ENCODE measurements around the gene NTN3. TPM values are rescaled to one million over a fixed set of nuclear protein-coding genes. Genes with fewer than 3 reads are reported as not detected.
"Not testable (repeated sequence)": the region's sequence is repeated elsewhere in the genome, so short reads cannot be mapped to it uniquely, and the experiment has no call there.

NTN3 gene
- total and polyA plus RNA-seq, 12 donors = 0.16 to 1.5 (median 0.32) TPM; not detected in 3

- Histone ChIP-seq H3K4me1 (replicated peaks in 1 of 2) (peaks cover 0 to 10% of the 10 kb centered on the region in 2 donors), H3K27ac (no peak overlapping the region), H3K4me3 (no peak overlapping the region), H3K27me3 (no peaks in the 10 kb centered on the region), H3K36me3 (replicated peaks in 1 of 2) (peaks cover 0 to 24% of the 10 kb centered on the region in 2 donors), H3K9me3 (replicated peaks in 1 of 3) (no peaks in the 10 kb centered on the region)
- DNase-seq = no peak
- TF ChIP-seq POLR2A (IDR thresholded peaks at IDR 0.05) (no peak), CTCF (IDR thresholded peaks at IDR 0.05) (no peak)
- WGBS, 4 donors = 94 to 97% (median 96%) methylated on average over 11 to 15 of the region's 15 CpGs
- intact Hi-C loops (cut with DNase I) = no loop called here
Measured at GRCh38 chr16:2432801-2433505, 38.1 kb upstream of the NTN3 start.

DNA sequence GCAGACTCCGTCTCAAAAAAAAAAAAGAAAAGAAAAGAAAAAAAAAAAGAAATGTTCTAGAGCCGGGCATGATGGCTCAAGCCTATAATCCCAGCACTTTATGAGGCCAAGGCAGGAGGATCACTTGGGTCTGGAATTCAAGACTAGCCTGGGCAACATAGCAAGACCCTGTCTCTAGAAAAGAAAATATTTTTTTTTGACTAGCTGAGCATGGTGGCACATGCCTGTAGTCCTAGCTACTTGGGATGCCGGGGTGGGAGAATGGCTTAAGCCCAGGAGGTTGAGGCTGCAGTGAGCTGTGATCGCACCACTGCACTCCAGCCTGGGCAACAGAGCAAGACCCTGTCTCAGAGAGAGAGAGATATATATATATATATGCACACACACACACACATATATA, 35.9 kb upstream of the NTN3 start:
- H3K27me3 ChIP-seq; DNase-seq; H3K9me3 ChIP-seq (replicated peaks in 1 of 3); H3K27ac ChIP-seq; H3K4me3 ChIP-seq; H3K4me1 ChIP-seq (replicated peaks in 1 of 2); intact Hi-C loops (cut with DNase I): not testable (repeated sequence)
- 92 to 98% (median 95%) methylated on average over 3 to 4 of the region's 4 CpGs for WGBS, 4 donors
- peaks cover 0 to 26% of the 10 kb centered on the region in 2 donors for H3K36me3 ChIP-seq (replicated peaks in 1 of 2)

DNA sequence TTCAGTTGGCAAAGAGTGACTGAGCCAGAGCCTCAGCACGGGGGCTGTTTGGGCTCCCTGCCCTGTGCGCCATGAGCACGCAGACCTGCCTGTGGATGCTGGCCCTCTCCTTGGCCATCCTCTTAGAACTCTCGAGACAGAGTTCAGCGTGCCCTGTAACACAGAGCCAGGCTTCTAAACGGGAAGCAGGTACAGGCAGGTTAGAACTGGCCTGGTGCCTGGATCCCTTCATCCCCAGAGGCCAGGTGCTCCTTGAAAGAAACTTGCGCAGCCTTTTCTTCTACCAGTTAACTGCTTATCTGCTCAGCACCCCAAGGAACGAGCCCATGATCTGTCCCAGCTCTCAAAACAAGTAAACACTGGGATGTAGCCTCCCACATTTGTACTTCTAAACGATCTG, 35.0 kb upstream of the NTN3 start:
- Histone ChIP-seq H3K27me3 (no peaks in the 10 kb centered on the region), H3K36me3 (replicated peaks in 1 of 2) (peaks cover 0 to 26% of the 10 kb centered on the region in 2 donors), H3K4me1 (replicated peaks in 1 of 2) (no peaks in the 10 kb centered on the region), H3K9me3 (replicated peaks in 1 of 3) (no peaks in the 10 kb centered on the region), H3K27ac (no peak overlapping the region), H3K4me3 (no peak overlapping the region)
- intact Hi-C loops (cut with DNase I) = no loop called here
- DNase-seq = no peak
- WGBS, 4 donors = 89 to 96% (median 95%) methylated on average over 3 to 9 of the region's 9 CpGs
- TF ChIP-seq POLR2A (IDR thresholded peaks at IDR 0.05) = no peak

GRCh38 chr16:2437032-2437790, 33.9 kb upstream of the NTN3 start:
- H3K4me1 ChIP-seq (replicated peaks in 1 of 2) = no peaks in the 10 kb centered on the region
- H3K27me3 ChIP-seq = no peaks in the 10 kb centered on the region
- 94 to 96% (median 95%) methylated on average over 18 to 24 of the region's 24 CpGs for WGBS, 4 donors
- H3K4me3 ChIP-seq = no peak overlapping the region
- no peak overlapping the region for H3K27ac ChIP-seq
- intact Hi-C loops (cut with DNase I) = no loop called here
- H3K9me3 ChIP-seq (replicated peaks in 1 of 3) = no peaks in the 10 kb centered on the region
- H3K36me3 ChIP-seq (replicated peaks in 1 of 2) = peaks cover 0 to 22% of the 10 kb centered on the region in 2 donors
- no peak for DNase-seq
- TF ChIP-seq CTCF (IDR thresholded peaks at IDR 0.05) (no peak), POLR2A (IDR thresholded peaks at IDR 0.05) (no peak)

- no peaks in the 10 kb centered on the region for H3K4me1 ChIP-seq (replicated peaks in 1 of 2)
- no peak for DNase-seq
- intact Hi-C loops (cut with DNase I) = no loop called here
- no peak overlapping the region for H3K4me3 ChIP-seq
- WGBS, 4 donors = 93 to 98% (median 96%) methylated on average over 8 to 14 of the region's 14 CpGs
- H3K27ac ChIP-seq = no peak overlapping the region
- no peaks in the 10 kb centered on the region for H3K27me3 ChIP-seq
- TF ChIP-seq POLR2A (IDR thresholded peaks at IDR 0.05) (no peak), CTCF (IDR thresholded peaks at IDR 0.05) (no peak)
- no peaks in the 10 kb centered on the region for H3K9me3 ChIP-seq (replicated peaks in 1 of 3)
- H3K36me3 ChIP-seq (replicated peaks in 1 of 2) = peaks cover 0 to 13% of the 10 kb centered on the region in 2 donors
Measured at GRCh38 chr16:2438121-2438520, 33.0 kb upstream of the NTN3 start.
